HG03558 (cell line): ENCODE data around the gene CAMSAP1.
"Not testable (repeated sequence)": the region's sequence is repeated elsewhere in the genome, so short reads cannot be mapped to it uniquely, and the experiment has no call there.

Experiments
- ATAC-seq: cut with Tn5 transposase; IDR thresholded peaks from one replicate; pipeline ENCODE4 v1.9.1; 2021; ENCODE audit warnings: moderate number of reproducible peaks; ENCODE audit not compliant: unreplicated experiment; ENCODE audit errors: extremely low read depth

The CAMSAP1 gene, protein sequence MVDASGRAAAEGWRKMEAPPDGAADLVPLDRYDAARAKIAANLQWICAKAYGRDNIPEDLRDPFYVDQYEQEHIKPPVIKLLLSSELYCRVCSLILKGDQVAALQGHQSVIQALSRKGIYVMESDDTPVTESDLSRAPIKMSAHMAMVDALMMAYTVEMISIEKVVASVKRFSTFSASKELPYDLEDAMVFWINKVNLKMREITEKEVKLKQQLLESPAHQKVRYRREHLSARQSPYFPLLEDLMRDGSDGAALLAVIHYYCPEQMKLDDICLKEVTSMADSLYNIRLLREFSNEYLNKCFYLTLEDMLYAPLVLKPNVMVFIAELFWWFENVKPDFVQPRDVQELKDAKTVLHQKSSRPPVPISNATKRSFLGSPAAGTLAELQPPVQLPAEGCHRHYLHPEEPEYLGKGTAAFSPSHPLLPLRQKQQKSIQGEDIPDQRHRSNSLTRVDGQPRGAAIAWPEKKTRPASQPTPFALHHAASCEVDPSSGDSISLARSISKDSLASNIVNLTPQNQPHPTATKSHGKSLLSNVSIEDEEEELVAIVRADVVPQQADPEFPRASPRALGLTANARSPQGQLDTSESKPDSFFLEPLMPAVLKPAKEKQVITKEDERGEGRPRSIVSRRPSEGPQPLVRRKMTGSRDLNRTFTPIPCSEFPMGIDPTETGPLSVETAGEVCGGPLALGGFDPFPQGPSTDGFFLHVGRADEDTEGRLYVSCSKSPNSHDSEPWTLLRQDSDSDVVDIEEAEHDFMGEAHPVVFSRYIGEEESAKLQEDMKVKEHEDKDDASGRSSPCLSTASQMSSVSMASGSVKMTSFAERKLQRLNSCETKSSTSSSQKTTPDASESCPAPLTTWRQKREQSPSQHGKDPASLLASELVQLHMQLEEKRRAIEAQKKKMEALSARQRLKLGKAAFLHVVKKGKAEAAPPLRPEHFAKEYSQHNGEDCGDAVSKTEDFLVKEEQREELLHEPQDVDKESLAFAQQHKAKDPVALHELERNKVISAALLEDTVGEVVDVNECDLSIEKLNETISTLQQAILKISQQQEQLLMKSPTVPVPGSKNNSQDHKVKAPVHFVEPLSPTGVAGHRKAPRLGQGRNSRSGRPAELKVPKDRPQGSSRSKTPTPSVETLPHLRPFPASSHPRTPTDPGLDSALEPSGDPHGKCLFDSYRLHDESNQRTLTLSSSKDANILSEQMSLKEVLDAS (N-terminal part only)

DNA sequence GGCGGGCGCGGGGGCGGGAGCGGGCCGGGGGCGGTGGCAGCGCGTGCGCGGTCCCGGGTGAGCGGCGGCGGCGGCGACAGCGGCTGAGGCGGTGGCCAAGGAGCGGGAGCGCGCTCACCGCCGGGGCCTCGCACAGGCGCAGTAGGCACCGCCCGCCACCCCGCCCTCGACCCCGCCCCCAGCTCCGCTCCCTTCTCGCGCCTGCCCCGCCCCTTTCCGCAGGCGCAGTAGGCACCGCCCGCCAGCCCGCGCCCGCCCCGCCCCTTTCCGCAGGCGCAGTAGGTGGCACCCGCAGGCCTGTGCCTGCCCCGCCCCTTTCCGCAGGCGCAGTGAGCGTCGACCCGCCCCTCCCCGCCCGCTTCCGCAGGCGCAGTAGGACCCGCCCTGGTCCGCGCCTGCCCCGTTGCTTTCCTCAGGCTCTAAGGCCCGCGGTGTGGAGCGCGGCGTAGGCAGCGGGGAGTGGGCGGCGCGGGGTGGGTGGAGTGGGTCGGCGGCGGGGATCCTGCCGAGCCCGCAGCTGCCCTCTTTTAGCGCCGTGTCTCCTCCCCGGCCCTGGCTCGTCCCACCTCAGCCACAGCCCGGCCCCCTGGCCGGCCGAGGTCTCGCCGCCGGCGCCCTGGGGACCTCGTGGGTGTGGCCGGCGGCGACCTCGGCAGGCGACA is at the start of gene CAMSAP1:
TSS of gene CAMSAP1 (minus strand) at position 116 of the 662 bp plus-strand sequence. CDS start 387 bp downstream, outside the sequence.
- no peak for ATAC-seq

DNA sequence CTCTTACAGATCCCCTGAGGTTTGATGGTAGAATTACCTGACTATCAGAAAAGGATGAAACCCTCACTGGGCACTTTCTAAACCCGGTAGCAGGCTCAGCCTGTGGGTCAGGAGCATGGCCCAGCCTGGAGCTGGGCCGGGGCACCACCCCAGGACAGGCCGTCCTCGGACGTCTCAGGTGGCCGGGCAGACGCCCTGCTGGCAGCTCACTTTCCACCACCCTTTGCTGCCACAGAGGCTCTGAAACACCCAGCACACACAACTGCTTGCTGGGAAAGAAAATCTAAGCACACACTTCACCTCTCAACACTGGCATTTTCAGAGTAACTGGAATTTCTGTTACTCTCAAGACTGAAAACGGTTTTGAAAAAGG is 49.4 kb upstream of the CAMSAP1 start:
- no peak for ATAC-seq

DNA sequence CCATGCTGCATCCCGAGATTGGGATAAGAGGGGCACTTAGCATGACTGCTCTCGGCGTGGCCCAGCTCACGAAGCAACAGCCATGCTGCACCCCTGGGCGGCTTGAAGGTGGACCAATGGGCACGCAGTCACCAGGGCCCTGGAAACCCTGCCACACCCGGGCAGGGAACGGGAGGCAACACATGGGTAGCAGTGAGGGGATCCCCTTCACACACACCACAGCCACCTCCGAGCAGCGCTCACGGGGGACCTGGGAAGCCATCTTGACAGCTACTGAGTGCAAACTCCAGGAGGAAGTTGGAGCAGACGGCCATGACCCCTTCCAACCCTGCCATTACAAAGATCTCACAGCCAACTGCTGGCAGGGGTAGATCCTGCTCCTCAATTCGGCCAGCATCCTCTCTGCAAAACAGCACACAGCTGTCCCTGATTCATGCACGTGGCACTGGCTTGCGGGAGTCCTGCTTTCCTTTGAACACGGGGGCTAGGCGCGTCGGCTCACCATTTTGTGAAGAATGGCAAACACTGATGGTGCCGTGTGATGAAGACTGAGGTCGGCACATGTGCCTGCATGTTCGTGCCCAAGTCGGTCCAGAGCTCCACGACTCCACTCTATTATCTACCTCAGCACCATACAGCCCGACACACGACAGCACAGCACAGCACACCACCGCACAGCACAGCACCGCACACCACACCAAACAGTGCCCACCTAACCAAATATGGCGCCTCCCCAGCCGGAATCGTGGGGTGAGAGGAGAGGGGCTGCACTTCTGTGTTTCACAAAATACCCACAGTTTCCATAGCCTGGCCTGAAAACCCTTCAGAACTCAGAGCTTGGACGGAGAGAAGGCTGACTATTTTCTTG is 48.8 kb upstream of the CAMSAP1 start:
- no peak for ATAC-seq

DNA sequence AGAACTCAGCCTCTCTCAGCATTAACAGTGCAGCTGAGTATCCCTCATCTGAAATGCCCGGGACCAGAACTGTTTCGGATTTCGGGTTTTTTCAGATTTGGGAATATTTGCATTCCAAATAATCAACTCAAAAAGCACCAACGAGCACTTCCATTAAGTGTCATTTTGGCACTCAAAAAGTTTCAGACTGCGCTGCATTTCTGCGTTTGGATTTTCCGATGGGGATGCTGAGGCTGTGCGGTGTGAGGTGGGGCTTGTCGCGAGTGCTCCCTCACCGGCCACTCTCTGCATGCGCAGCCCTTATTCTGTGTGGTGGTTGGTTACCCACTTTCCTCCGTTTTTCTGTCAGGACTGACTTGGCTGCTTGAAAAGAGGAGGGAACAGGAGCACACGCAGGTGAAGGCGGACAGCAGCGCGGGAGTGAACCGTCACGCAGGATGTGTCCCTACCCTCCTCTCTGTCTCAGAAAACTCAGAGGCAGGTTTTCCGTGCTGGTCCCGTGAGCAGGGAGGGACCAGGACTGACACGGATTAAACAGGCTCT is 45.4 kb upstream of the CAMSAP1 start:
- no peak for ATAC-seq

DNA sequence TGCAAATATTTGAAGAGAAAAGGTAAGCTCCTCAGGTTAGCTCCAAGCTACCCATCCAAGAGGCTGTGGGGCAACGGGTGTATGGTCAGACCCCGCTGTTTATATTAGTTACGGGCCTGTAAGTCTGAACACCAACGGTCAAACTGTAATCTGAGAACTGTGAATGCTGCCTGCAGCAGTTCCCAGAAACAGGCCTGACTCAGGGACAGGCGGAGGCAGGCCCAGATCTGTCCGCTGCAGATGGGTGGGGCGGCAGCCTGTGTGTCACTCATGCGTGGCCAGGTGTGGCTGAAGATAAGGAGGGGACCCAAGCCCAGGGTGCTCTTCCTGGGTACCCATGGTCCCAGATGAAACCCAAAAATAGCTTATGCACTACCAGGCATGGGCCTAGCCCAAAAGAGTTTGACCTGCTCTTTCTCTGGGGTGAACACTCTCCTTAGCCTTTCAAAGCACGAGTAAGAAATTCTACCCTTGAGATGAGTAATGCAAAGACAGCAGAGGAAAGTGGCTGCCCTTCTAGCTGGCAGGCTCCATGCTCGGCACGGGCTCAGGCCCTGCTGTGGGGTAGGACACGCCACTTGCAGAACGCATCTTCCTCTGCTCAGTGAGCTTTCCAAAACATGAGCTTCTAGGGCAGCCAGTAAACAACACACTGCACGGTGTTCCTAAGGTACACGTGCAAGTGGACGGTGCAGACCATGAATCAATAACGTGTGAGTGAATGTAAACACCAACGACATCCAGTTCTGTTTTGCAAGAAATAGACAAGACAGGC is 44.7 kb upstream of the CAMSAP1 start:
- ATAC-seq = no peak

DNA sequence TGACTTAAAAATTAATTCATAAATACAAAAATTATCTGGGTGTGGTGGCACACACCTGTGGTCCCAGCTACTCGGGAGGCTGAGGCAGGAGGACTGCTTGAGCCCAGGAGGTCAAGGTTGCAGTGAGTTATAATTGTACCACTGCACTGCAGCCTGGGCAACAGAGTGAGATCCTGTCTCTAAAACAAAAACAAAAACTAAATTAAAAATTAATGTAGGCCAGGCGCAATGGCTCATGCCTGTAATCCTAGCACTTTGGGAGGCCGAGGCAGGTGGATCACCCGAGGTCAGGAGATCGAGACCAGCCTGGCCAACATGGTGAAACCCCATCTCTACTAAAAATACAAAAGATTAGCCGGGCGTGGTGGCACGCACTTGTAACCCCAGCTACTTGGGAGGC is 44.0 kb upstream of the CAMSAP1 start:
- not testable (repeated sequence) for ATAC-seq

DNA sequence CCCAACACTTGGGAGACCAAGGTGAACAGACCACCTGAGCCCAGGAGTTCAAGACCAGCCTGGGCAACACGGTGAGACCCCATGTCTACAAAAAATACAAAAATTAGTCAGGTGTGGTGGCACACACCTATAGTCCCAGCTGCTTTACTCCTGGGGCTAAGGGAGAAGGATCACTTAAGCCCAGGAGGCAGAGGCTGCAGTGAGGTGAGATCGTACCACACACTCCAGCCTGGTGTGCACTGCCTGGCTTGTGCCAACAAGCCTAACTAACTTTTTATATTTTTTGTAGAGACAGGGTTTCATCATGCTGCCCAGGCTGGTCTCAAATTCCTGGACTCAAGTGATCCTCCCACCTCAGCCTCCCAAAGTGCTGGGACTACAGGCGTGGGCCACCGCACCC is 43.5 kb upstream of the CAMSAP1 start:
- ATAC-seq = not testable (repeated sequence)

DNA sequence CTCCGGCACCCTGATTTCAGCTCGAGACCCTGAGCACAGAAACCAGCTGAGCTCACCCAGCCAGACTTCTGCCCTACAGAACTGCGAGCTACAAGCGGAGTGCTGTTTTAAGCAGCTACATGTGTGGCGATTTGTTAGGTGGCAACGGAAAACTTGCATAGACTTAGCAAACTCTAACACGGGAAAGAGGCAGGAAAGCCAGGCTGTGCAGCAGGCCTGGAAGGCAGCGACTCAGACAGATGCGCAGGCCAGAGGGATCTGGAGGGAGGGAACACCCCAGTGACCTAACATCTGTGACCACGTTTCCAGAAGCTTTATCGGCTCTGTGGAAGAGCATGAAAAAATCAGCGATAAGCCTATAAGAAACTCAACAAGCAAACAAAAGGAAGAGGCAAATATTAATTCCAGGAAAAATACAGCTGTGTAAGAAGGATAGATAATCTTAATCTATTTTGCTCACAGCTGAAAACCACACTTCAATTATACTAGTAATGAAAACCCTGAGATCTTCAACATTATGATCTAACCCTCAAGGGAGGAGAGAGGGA is 42.9 kb upstream of the CAMSAP1 start:
- ATAC-seq = no peak

DNA sequence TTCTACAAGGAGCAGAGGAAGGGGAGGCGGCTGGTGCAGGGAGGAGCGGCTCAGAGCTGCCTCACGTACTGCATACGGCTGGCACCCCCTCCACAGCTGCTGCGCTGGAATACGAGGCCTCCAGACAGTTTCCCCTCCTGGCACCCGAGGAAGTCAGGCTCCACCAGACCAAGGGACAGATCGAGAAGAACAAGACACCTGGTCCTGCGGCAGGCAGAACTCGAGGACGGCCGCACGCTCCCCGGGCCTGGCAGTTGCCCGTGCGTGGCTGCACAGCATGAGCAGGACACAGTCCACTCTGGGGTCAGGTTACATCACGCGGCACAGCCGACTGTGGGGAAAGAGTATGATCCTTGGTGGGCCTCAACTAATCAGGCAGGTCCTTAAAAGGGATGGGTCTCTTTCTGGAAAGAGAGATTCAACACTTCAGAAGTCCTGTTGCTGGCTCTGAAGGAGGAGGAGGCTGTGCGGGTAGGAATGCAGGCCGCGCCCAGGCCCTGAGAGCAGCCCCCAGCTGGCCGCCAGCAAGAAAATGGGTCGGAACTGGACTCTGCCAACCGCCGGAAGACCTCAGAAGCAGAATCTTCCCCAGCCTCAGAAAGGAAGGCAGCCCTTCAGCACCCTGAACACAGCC is 42.3 kb upstream of the CAMSAP1 start:
- no peak for ATAC-seq

DNA sequence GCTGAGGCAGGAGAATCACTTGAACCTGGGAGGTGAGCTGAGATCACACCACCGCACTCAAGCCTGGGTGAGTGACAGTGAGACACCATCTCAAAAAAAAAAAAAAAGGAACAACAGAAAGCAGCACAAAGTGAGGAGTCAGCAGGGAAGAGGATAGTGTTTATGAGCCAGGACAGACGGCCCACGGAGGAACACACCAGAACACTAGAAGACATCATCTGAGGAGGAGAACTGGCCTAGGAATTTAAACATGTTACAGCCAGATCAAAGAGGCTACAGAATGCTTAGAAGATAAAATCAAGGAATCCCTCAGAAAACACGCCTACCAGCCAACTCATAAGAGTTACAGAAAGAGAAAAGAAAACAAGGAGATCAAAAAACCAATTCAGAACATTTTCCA is 41.6 kb upstream of the CAMSAP1 start:
- ATAC-seq = no peak

DNA sequence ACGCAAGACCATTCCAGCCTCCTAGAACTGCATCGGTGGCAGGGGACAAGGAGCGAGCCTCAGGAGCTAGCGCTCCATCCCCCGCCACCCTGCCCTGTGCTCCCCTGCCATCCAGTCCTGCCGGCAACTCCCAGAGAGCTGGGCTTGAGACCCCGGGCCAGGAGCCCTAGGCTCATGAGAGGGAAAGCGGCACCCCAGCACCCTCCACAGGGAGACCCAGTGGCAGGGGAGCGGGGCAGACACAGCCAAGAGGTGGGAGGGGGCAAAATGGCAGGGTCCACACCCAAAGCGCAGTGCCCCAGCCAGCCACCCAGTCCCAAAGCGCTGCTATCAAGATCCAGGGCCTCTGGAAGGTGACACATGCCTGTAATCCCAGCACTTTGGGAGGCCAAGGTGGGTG is 41.1 kb upstream of the CAMSAP1 start:
- no peak for ATAC-seq

DNA sequence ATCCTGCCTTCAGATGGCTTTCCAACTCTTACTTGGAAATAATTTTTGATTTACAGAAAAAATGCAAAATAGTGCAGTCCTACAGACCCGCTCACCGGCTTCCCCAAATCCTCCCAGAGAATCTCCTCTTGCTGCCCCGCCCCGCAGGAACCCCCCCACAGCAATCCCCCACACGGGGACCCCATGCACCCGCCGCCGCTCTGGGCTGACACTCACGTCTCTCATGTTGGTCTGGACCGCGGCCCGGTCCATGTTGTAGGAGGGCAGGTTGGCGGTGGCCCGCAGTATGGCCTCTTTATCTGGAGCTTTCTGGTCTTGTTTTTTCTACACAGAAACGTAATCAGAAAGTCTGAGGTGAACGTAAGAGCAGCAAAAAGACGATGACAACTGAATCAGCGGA is 40.2 kb upstream of the CAMSAP1 start:
- no peak for ATAC-seq

DNA sequence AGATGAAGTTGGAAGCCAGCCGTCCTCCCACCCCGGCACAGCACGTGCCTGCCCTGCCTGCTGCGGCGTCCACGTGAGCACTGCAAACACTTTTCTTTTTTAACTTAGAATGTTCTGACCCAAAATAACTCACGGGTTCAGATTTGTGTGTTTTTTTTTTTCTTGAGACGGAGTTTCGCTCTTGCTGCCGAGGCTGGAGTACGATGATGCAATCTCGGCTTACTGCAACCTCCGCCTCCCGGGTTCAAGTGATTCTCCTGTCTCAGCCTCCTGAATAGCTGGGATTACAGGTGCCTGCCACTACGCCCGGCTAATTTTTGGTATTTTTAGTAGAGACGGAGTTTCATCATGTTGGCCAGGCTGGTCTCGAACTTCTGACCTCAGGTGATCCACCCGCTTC is 39.8 kb upstream of the CAMSAP1 start:
- not testable (repeated sequence) for ATAC-seq

DNA sequence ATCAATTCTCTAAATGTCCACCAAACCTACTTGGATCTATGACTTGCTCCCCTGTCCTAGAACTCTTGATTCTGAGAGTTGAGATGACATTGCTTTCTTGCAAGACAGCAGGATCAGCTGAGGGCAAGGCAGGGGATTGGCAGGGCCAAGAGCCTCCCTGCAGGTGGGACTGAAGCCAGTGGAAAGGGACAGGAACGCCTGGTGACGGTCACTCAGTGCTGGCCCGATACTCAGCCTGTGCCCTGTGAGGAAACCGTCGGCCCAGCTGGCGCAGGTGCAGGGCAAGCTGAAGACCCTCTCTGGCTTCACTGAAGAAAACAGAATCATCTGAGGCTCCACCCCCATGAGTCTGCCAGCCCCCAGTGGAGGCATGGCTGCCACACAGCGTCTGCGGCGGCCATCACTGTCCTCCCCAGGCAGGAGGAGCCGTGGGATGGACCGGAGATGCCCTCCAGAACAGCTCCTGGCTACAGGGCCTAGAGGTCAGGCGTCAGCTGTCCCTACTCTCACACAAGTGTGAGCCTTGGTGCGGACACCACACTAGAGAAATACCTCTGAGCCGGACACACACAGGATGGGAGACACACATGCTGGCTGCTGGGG is 39.1 kb upstream of the CAMSAP1 start:
- ATAC-seq = no peak

DNA sequence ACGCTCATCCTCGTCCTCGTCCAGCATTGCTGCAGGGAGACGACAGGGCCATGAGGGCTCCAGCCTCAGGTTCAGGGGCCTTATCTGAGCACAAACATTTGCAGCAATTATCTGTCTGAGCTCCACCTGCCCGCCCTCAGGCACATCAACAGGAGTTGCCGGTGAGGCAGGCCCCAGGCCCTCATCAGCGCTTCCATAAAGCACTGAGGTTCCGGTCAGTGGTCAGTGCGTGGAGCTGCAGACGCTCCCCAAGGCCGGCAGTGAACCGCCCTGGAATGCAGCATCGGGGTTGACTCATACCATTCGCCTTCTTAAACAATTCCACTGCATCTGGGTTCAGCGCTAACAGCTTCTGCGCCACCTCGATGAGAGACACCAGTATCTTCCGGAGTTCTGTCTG is 38.6 kb upstream of the CAMSAP1 start:
- no peak for ATAC-seq

DNA sequence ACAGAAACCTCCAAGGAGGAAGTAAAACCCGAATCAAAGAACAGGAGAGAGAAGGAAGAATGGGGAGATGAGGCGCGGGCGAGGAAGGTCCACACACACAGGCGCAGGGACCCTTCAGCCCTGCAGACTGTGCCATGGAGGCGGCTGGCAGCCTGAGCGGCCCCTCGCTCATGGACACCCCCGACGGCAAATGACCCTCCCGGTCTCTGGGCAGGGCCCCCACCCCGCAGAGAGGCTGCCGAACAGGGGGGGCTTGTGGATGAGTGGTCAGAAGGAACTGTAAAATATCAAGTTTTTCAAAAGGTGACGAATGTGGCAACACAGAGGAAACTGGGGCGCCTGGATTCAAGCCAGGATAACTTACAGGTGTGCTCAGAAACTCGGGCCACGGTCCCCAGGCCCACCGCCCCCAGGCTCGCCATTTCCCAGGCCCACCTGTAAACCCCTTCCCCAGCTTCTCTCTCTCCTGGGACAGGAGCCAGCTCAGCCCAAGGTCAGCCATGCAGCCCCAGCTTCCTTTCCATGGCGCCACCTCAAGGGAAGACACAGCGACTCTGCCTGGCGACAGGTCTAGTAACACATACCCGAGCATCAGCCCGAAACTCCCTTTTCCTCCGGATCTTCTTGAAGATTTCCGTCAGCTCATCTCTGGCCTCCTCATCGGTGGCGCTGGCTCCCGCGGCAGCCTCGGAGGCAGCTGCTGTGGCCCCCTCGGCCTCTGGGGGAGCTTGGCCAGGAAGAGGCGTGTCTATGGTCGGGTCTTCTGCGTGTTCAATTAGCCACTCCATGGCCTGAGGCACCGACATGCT is 37.3 kb upstream of the CAMSAP1 start:
- ATAC-seq = no peak
